HepG2 (cell line): ENCODE measurements around the gene HSF4. TPM values are rescaled to one million over a fixed set of nuclear protein-coding genes. Genes with fewer than 3 reads are reported as not detected.

ENCODE experiments used
- ARNTL ChIP-seq: sonication (generic); formaldehyde crosslinking; IDR thresholded peaks from 2 replicates; pipeline ENCODE4 v1.4.0; 2020; ENCODE audit warnings: mild to moderate bottlenecking, missing genetic modification reagents
- ATAD3A ChIP-seq: sonication (generic); formaldehyde crosslinking; IDR thresholded peaks from 2 replicates; pipeline ENCODE4 v1.4.0; 2020; ENCODE audit warnings: missing genetic modification reagents
- ATM ChIP-seq: fragments of 450-650 bp; IDR thresholded peaks from 2 replicates; pipeline ENCODE4 v1.7.1; 2017; ENCODE audit warnings: mild to moderate bottlenecking, borderline replicate concordance
- FLYWCH1 ChIP-seq: sonication (generic); formaldehyde crosslinking; IDR thresholded peaks from 2 replicates; pipeline ENCODE4 v1.8.1; 2023; ENCODE audit warnings: mild to moderate bottlenecking, missing genetic modification reagents
- HDAC1 ChIP-seq: sonication (generic); formaldehyde crosslinking; IDR thresholded peaks from 2 replicates; pipeline ENCODE4 v1.5.1; 2020; ENCODE audit warnings: mild to moderate bottlenecking, missing genetic modification reagents
- HNRNPUL1 ChIP-seq: fragments of 200-400 bp; formaldehyde crosslinking; IDR thresholded peaks from 2 replicates; pipeline ENCODE4 v1.6.1; 2017; ENCODE audit warnings: low read depth, mild to moderate bottlenecking, low read length, moderate library complexity
- HOXA7 ChIP-seq: sonication (generic); formaldehyde crosslinking; IDR thresholded peaks from 2 replicates; pipeline ENCODE4 v1.8.1; 2022; ENCODE audit warnings: mild to moderate bottlenecking, missing genetic modification reagents, moderate library complexity
- MBD4 ChIP-seq: IDR thresholded peaks from 2 replicates; pipeline ENCODE4 v1.6.1; 2012; ENCODE audit warnings: low read length, inconsistent platforms, borderline replicate concordance
- MED13 ChIP-seq: sonication (generic); formaldehyde crosslinking; IDR thresholded peaks from 2 replicates; pipeline ENCODE4 v1.5.0; 2020; ENCODE audit warnings: missing genetic modification reagents
- POGK ChIP-seq: sonication (generic); formaldehyde crosslinking; conservative IDR thresholded peaks from 2 replicates; pipeline ENCODE4 v1.8.0; 2022; ENCODE audit warnings: mild to moderate bottlenecking, moderate library complexity, missing genetic modification reagents
- RFX3 ChIP-seq: IDR thresholded peaks from 2 replicates; pipeline ENCODE4 v1.6.1; 2016; ENCODE audit warnings: missing biosample characterization, missing genetic modification reagents
- RNF2 ChIP-seq: fragments of 450-650 bp; conservative IDR thresholded peaks from 2 replicates; pipeline ENCODE4 v1.6.1; 2016; ENCODE audit warnings: low read depth
- SP4 ChIP-seq: sonication (generic); formaldehyde crosslinking; IDR thresholded peaks from 2 replicates; pipeline ENCODE4 v1.8.1; 2023; ENCODE audit warnings: mild to moderate bottlenecking, missing genetic modification reagents
- ZFP36L1 ChIP-seq: sonication (generic); formaldehyde crosslinking; IDR thresholded peaks from 2 replicates; pipeline ENCODE4 v1.8.0; 2022; ENCODE audit warnings: mild to moderate bottlenecking, missing genetic modification reagents, moderate library complexity
- ZFP41 ChIP-seq: sonication (generic); formaldehyde crosslinking; IDR thresholded peaks from 2 replicates; pipeline ENCODE4 v1.4.0; 2020; ENCODE audit warnings: mild to moderate bottlenecking, missing genetic modification reagents, borderline replicate concordance
- ZNF264 ChIP-seq: sonication (generic); formaldehyde crosslinking; IDR thresholded peaks from 2 replicates; pipeline ENCODE4 v1.4.0; 2020; ENCODE audit warnings: missing genetic modification reagents
- ZNF335 ChIP-seq: sonication (generic); formaldehyde crosslinking; IDR thresholded peaks from 2 replicates; pipeline ENCODE4 v1.4.0; 2020; ENCODE audit warnings: missing genetic modification reagents
- ZNF431 ChIP-seq: sonication (generic); formaldehyde crosslinking; IDR thresholded peaks from 2 replicates; pipeline ENCODE4 v1.9.0; 2022; ENCODE audit warnings: missing genetic modification reagents, low read depth, mild to moderate bottlenecking, borderline replicate concordance
- ZNF468 ChIP-seq: sonication (generic); formaldehyde crosslinking; IDR thresholded peaks from 2 replicates; pipeline ENCODE4 v1.8.0; 2022; ENCODE audit warnings: mild to moderate bottlenecking, moderate library complexity, missing genetic modification reagents
- ZNF597 ChIP-seq: sonication (generic); formaldehyde crosslinking; IDR thresholded peaks from 2 replicates; pipeline ENCODE4 v1.5.0; 2020; ENCODE audit warnings: missing genetic modification reagents
- ZNF672 ChIP-seq: sonication (generic); formaldehyde crosslinking; IDR thresholded peaks from 2 replicates; pipeline ENCODE4 v1.8.1; 2022; ENCODE audit warnings: missing genetic modification reagents
- ZNF772 ChIP-seq: sonication (generic); formaldehyde crosslinking; IDR thresholded peaks from 2 replicates; pipeline ENCODE4 v1.5.0; 2020; ENCODE audit warnings: mild to moderate bottlenecking, missing genetic modification reagents
- ZSCAN9 ChIP-seq: IDR thresholded peaks from 2 replicates; pipeline ENCODE4 v1.6.1; 2016; ENCODE audit warnings: borderline replicate concordance
- polyA plus RNA-seq, 8 experiments: library from polyadenylated mRNA; depleted of rRNA in 3 of 8; stranded (reverse) in 7 of 8; unstranded in 1 of 8; fragments of >200 nt; fragmentation: Illumina TruSeq in 4 of 8; extraction: Trizol in 4 of 8; gene quantifications; 2 replicates each; pipeline versions ENCODE4 v1.2.1 to v1.2.3, GENCODE V29; 2011 to 2016; ENCODE audit warnings: low read depth in 4 of 8, missing spikeins in 1 of 8, mixed read lengths in 1 of 8; ENCODE audit not compliant: insufficient read depth in 1 of 8
- total RNA-seq, 5 experiments: library from RNA; depleted of rRNA; stranded (reverse); fragments of >200 nt; fragmentation: Illumina TruSeq; extraction: Trizol; gene quantifications; 2 replicates each; pipeline ENCODE4 v1.2.3, GENCODE V29; 2016; ENCODE audit warnings: low read depth in 1 of 5
- TF ChIP-seq, protein P1 (sequence below): sonication (generic); formaldehyde crosslinking; IDR thresholded peaks from 2 replicates; pipeline ENCODE4 v1.4.0; 2020; ENCODE audit warnings: mild to moderate bottlenecking, low read depth, missing genetic modification reagents
- TF ChIP-seq, protein P2 (sequence below): conservative IDR thresholded peaks from 2 replicates; pipeline ENCODE4 v1.6.1; 2018; ENCODE audit warnings: missing genetic modification reagents
- TF ChIP-seq, protein P3 (sequence below): sonication (generic); formaldehyde crosslinking; IDR thresholded peaks from 2 replicates; pipeline ENCODE4 v1.5.1; 2020; ENCODE audit warnings: missing genetic modification reagents, mild to moderate bottlenecking, borderline replicate concordance

The HSF4 gene
- total and polyA plus RNA-seq, 2 of the 13 experiments (the other 11 are each of a cell fraction or from before 2014, with no cell fraction given): 3.5 to 16.9 TPM

DNA sequence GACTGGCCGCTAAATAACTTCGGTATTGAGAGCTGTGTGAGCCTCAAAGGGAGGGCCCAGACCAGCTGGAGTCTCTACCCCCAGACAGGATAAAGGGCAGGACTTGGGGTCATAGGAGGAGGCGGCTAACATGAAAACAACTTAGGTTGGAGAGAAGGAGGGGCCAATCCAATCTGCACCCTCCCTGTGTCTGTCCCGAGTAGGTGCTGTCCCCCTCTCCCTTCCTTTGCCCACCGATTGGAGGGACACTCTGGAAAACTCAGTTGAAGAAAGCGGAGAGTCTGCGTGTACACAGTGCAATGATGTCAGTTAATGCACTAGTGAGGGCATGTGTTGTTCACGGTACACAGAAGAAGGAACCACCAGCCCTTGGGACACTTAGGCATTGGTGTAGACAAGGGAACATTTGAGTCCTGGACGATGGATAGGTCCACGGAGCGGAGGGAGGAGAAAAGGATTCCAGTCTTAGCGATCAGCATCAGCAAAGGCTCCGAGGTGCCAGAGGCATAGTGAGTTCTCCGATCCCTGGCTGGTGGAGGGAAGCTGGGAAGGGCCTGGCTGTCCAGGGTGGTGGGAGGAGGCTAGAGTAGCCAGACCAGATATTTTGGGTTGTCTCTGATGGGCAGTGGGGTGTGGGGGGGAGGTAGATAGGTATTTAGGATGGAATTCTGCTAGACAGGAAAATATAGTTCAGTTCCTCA is 6.6 kb downstream of the HSF4 start (continued):
- TF ChIP-seq POGK (CRISPR knock-in tag) (no peak; the same call in 1 of the 2 replicates), ATM (no peak), HDAC1 (CRISPR knock-in tag) (no peak), ZNF335 (CRISPR knock-in tag) (no peak), ARNTL (CRISPR knock-in tag) (0 out of 2 replicates have a peak, but pooled peaks have one; percentile 29), ZNF431 (CRISPR knock-in tag) (0 out of 2 replicates have a peak, but pooled peaks have one; percentile 39), RNF2 (no peak), HNRNPUL1 (no peak), ZSCAN9 (CRISPR knock-in tag) (no peak), MED13 (CRISPR knock-in tag) (no peak), MBD4 (no peak), ZNF672 (CRISPR knock-in tag) (no peak), RFX3 (CRISPR knock-in tag) (no peak), ATAD3A (CRISPR knock-in tag) (no peak), ZNF264 (CRISPR knock-in tag) (0 out of 2 replicates have a peak, but pooled peaks have one; percentile 64), FLYWCH1 (CRISPR knock-in tag) (no peak), HOXA7 (CRISPR knock-in tag) (no peak), ZNF597 (CRISPR knock-in tag) (no peak), ZFP36L1 (no peak), SP4 (CRISPR knock-in tag) (no peak), ZFP41 (CRISPR knock-in tag) (no peak), ZNF468 (CRISPR knock-in tag) (no peak), ZNF772 (CRISPR knock-in tag) (no peak; the same call in 1 of the 2 replicates)
- TF ChIP-seq, protein P1, sequence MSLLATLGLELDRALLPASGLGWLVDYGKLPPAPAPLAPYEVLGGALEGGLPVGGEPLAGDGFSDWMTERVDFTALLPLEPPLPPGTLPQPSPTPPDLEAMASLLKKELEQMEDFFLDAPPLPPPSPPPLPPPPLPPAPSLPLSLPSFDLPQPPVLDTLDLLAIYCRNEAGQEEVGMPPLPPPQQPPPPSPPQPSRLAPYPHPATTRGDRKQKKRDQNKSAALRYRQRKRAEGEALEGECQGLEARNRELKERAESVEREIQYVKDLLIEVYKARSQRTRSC: peak; percentile 86; the same call in 1 of the 2 replicates
- TF ChIP-seq, protein P2, sequence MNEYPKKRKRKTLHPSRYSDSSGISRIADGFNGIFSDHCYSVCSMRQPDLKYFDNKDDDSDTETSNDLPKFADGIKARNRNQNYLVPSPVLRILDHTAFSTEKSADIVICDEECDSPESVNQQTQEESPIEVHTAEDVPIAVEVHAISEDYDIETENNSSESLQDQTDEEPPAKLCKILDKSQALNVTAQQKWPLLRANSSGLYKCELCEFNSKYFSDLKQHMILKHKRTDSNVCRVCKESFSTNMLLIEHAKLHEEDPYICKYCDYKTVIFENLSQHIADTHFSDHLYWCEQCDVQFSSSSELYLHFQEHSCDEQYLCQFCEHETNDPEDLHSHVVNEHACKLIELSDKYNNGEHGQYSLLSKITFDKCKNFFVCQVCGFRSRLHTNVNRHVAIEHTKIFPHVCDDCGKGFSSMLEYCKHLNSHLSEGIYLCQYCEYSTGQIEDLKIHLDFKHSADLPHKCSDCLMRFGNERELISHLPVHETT (CRISPR knock-in tag): no peak
- TF ChIP-seq, protein P3, sequence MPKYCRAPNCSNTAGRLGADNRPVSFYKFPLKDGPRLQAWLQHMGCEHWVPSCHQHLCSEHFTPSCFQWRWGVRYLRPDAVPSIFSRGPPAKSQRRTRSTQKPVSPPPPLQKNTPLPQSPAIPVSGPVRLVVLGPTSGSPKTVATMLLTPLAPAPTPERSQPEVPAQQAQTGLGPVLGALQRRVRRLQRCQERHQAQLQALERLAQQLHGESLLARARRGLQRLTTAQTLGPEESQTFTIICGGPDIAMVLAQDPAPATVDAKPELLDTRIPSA (CRISPR knock-in tag): no peak; the same call in 1 of the 2 replicates
